Measurements from ENCODE around the gene WRAP53.
A peak's percentile ranks its signal among the peaks of the same experiment; 100 is the strongest.

Gene WRAP53

GRCh38 chr17:7709031-7709430, 20.8 kb downstream of the WRAP53 start:
- no peak for DNase-seq (ENCODE audit: low read depth)

GRCh38 chr17:7710301-7710700, 22.0 kb downstream of the WRAP53 start:
- no peak for DNase-seq (ENCODE audit: low read depth)

GRCh38 chr17:7711051-7711755, 22.9 kb downstream of the WRAP53 start:
- DNase-seq (ENCODE audit: low read depth) = no peak

GRCh38 chr17:7712111-7712771, 24.0 kb downstream of the WRAP53 start:
- DNase-seq (ENCODE audit: low read depth) = no peak

GRCh38 chr17:7713782-7714181, 25.5 kb downstream of the WRAP53 start:
- no peak for DNase-seq (ENCODE audit: low read depth)

- DNase-seq (ENCODE audit: low read depth) = no peak
These were observed 26.7 kb downstream of the WRAP53 start for GRCh38 chr17:7714721-7715594.

- DNase-seq (ENCODE audit: low read depth) = no peak
These were observed 27.9 kb downstream of the WRAP53 start for GRCh38 chr17:7715936-7716886.

GRCh38 chr17:7716901-7717755, 28.9 kb downstream of the WRAP53 start, which contains the start of gene DNAH2:
TSS of gene DNAH2 (plus strand) at chr17:7717744. CDS start at chr17:7719735, 1,991 bp downstream.
- peak; percentile 58 for DNase-seq (ENCODE audit: low read depth)

GRCh38 chr17:7717756-7718350, 29.6 kb downstream of the WRAP53 start:
- DNase-seq (ENCODE audit: low read depth) = peak; percentile 19

GRCh38 chr17:7719661-7720060, 31.4 kb downstream of the WRAP53 start:
- DNase-seq (ENCODE audit: low read depth) = no peak

- DNase-seq (ENCODE audit: low read depth) = no peak
These were observed 31.8 kb downstream of the WRAP53 start for GRCh38 chr17:7720125-7720524.

GRCh38 chr17:7721612-7722011, 33.3 kb downstream of the WRAP53 start:
- no peak for DNase-seq (ENCODE audit: low read depth)

- DNase-seq (ENCODE audit: low read depth) = no peak
These were observed 39.6 kb downstream of the WRAP53 start for GRCh38 chr17:7727886-7728285.

- DNase-seq (ENCODE audit: low read depth) = no peak
These were observed 41.5 kb downstream of the WRAP53 start for GRCh38 chr17:7729816-7730215.

GRCh38 chr17:7732981-7733539, 44.8 kb downstream of the WRAP53 start:
- DNase-seq (ENCODE audit: low read depth) = no peak

- DNase-seq (ENCODE audit: low read depth) = no peak
These were observed 49.3 kb downstream of the WRAP53 start for GRCh38 chr17:7737601-7738000.

- DNase-seq (ENCODE audit: low read depth) = no peak
These were observed 51.5 kb downstream of the WRAP53 start for GRCh38 chr17:7739746-7740145.

GRCh38 chr17:7740481-7741001, 52.3 kb downstream of the WRAP53 start:
- no peak for DNase-seq (ENCODE audit: low read depth)

GRCh38 chr17:7742729-7743128, 54.5 kb downstream of the WRAP53 start:
- DNase-seq (ENCODE audit: low read depth) = no peak

- DNase-seq (ENCODE audit: low read depth) = no peak
These were observed 56.1 kb downstream of the WRAP53 start for GRCh38 chr17:7744416-7744815.

Data from stimulated activated CD8-positive, alpha-beta memory T cell treated with anti-CD3 and anti-CD28 coated beads, Interleukin-4, amount 100 ng/mL, for 24 hours (primary cell).